ENCODE data around the gene GCGR.

The GCGR gene

GRCh38 chr17:81852237-81852636 lies 48.3 kb downstream of the GCGR start:
- no peak for FAIRE-seq

DNA sequence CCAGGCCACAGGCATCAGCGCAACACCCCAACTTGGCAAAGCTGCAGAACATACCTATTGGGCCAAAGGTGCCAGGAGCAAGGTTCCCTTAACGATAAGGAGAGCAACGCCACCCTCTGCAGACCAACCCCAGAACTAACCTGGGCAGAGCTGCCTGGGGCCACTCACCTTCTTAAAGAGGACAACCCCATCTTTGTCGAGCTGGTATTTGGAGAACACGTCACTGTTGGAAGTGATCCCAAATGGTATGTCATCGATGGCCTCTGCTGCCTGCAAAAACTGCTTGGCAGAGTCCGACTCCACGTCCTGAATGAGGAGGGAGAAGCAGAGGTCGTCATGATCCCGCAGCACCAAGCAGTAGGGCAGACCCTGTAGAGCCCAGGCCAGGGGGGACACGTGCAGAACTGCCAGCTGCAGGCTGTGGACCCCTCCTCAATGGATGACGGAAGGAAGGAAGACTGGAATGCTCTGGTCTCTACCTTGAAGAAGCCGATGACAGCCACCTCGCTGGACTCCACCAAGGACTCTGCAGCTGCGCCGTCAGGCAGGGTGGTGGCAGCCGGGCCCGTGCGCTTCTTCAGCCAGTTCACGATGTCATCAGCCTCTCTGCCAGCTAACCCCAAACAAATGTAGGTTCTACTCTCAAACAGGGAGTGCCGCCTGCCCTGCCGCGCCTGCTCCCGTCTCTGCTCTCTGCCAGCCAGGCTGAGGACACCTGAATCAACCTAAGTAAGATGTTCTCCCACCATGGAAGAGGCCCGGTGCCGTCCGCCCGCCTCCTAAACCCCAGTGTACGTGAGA lies 51.2 kb downstream of the GCGR start:
- no peak for FAIRE-seq

GRCh38 chr17:81858170-81858966 lies 54.4 kb downstream of the GCGR start:
- no peak for FAIRE-seq

- FAIRE-seq = no peak
Measured at GRCh38 chr17:81858967-81859905, 55.3 kb downstream of the GCGR start.

GRCh38 chr17:81859906-81860755 lies 56.2 kb downstream of the GCGR start, which contains the start of gene P4HB:
TSS of gene P4HB (minus strand) at chr17:81860535. CDS start at chr17:81860471, 64 bp downstream.
- no peak for FAIRE-seq

GRCh38 chr17:81860756-81861568 lies 57.0 kb downstream of the GCGR start:
- FAIRE-seq = peak; percentile 99

DNA sequence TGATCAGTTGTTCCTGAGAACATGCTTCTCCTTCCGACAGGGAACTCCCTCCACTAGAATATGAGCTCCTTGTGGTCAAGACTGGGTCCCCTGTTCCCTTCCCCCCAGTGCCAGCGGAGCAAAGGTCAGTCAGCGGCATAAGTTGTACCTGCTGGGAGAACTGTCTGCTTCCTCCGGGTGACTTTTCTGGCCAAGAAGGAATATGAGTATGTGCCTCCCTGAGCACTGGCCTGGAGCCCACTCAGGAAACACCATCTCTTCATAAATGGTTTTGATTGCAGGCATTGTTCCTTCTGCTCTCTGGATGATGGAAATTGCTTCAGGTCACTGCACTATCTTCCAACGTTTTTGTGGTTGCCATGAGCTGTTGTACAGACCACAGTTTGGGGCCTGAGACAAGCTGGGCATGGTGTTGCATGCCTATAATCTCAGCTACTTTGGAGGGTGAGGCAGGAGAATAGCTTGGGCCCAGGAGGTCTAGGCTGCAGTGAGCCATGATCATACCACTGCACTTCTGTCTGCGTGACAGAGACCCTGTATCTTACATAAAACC lies 59.2 kb downstream of the GCGR start:
- FAIRE-seq = no peak
